Measurements from ENCODE around the gene SLK. TPM values are rescaled to one million over a fixed set of nuclear protein-coding genes. Genes with fewer than 3 reads are reported as not detected.

The SLK gene
- total RNA-seq, 1 donor from 2014 or later = 41.4 TPM

GRCh38 chr10:104031631-104032030, 64.7 kb downstream of the SLK start:
- no peak for DNase-seq (ENCODE audit: extremely low read depth, low read depth, low spot score)

GRCh38 chr10:104032144-104032775, 65.3 kb downstream of the SLK start:
- DNase-seq (ENCODE audit: extremely low read depth, low read depth, low spot score) = no peak

GRCh38 chr10:104033401-104033930, 66.5 kb downstream of the SLK start:
- DNase-seq (ENCODE audit: extremely low read depth, low read depth, low spot score) = no peak

- no peak for DNase-seq (ENCODE audit: extremely low read depth, low read depth, low spot score)
These were observed 67.0 kb downstream of the SLK start for GRCh38 chr10:104033966-104034365.

GRCh38 chr10:104034401-104035193, 67.7 kb downstream of the SLK start:
- DNase-seq (ENCODE audit: extremely low read depth, low read depth, low spot score) = no peak

GRCh38 chr10:104035194-104036068, 68.5 kb downstream of the SLK start:
- no peak for DNase-seq (ENCODE audit: extremely low read depth, low read depth, low spot score)

- no peak for DNase-seq (ENCODE audit: extremely low read depth, low read depth, low spot score)
These were observed 69.1 kb downstream of the SLK start for GRCh38 chr10:104036069-104036384.

GRCh38 chr10:104036518-104037260, 69.7 kb downstream of the SLK start:
- DNase-seq (ENCODE audit: extremely low read depth, low read depth, low spot score) = no peak

GRCh38 chr10:104037261-104037951, 70.5 kb downstream of the SLK start:
- DNase-seq (ENCODE audit: extremely low read depth, low read depth, low spot score) = no peak

- no peak for DNase-seq (ENCODE audit: extremely low read depth, low read depth, low spot score)
These were observed 71.6 kb downstream of the SLK start for GRCh38 chr10:104038537-104038936.

- no peak for DNase-seq (ENCODE audit: extremely low read depth, low read depth, low spot score)
These were observed 72.2 kb downstream of the SLK start for GRCh38 chr10:104038958-104039752.

- no peak for DNase-seq (ENCODE audit: extremely low read depth, low read depth, low spot score)
These were observed 73.4 kb downstream of the SLK start for GRCh38 chr10:104040382-104040781.

GRCh38 chr10:104040862-104041789, 74.2 kb downstream of the SLK start:
- DNase-seq (ENCODE audit: extremely low read depth, low read depth, low spot score) = no peak

- DNase-seq (ENCODE audit: extremely low read depth, low read depth, low spot score) = no peak
These were observed 75.1 kb downstream of the SLK start for GRCh38 chr10:104041891-104042535.

GRCh38 chr10:104043185-104043830, 76.4 kb downstream of the SLK start:
- DNase-seq (ENCODE audit: extremely low read depth, low read depth, low spot score) = no peak

- no peak for DNase-seq (ENCODE audit: extremely low read depth, low read depth, low spot score)
These were observed 76.9 kb downstream of the SLK start for GRCh38 chr10:104043854-104044253.

All from glomerular endothelial cell (primary cell).